GM18873 (cell line): ENCODE data around the gene VCL.
"Not testable (repeated sequence)": the region's sequence is repeated elsewhere in the genome, so short reads cannot be mapped to it uniquely, and the experiment has no call there.

Source experiments
- ATAC-seq: cut with Tn5 transposase; IDR thresholded peaks from one replicate; pipeline ENCODE4 v1.9.1; 2021; ENCODE audit warnings: mild to moderate bottlenecking, moderate library complexity, moderate number of reproducible peaks; ENCODE audit not compliant: unreplicated experiment, low FRiP score

VCL gene

DNA sequence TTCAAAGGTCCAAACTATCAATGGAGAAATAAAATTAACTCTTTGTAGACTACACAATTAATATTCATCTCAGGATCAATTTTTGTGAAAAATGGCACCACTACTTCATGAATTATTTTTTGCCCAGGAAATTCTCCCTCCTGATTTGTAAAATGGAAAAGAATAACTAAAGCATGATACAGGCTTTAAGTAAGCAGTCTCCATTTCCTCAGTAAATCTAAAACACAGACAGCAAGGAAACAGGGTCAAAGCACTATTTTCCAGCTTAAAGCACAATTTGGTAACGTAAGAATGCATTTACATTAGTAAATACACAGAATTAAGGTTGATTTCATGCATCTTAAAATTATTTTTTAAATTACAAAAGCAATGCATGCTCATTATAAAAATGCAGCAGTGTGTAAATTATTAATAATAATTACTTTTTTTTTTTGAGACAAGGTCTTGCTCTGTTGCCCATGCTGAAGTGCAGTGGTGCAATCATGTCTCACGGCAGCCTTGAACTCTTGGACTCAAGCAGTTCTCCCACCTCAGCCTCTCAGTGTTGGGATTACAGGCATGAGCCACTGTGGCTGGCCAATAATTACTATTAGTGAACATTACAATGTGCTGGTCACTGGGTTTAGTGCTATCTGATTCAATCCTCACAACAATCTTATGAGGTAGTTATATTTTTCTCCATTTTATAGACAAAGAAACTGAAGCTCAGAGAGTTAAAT lies 26.1 kb upstream of the VCL start:
- no peak for ATAC-seq

DNA sequence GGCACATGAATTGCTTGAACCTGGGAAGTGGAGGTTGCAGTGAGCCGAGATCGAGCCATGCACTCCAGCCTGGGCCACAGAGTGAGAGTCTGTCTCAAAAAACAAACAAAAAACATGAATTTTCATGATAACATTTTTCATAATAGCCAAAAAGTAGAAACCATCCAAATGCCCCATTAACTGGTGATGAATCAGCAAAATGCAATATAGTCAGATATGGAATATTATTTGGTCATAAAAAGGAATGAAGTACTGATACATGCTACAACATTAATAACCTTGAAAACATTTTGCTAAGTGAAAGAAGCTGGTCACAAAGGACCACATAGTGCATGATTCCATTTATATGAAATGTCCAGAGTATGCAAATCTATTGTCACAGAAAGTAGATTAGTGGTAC lies 24.5 kb upstream of the VCL start:
- ATAC-seq, result no peak

GRCh38 chr10:73974309-73974946 lies 23.5 kb upstream of the VCL start:
- no peak for ATAC-seq

DNA sequence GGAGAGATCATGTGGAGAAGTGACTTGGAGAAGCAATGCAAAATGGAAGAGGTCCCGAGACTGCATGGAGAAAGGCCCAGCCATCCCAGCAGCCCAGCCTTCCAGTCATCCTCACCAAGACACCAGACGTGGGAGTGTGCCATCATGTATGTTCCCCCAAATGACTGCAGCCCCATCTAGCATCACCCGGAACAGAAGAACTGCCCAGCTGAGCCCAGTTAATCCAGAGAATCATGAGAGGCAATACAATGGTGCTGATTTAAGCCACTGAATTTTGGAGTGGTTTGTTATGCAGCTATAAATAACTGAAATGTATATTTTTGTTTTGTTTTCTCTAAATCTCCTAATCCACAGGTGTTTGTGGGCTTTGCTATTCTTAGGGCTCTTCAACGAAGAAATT lies 22.5 kb upstream of the VCL start:
- ATAC-seq, result no peak

DNA sequence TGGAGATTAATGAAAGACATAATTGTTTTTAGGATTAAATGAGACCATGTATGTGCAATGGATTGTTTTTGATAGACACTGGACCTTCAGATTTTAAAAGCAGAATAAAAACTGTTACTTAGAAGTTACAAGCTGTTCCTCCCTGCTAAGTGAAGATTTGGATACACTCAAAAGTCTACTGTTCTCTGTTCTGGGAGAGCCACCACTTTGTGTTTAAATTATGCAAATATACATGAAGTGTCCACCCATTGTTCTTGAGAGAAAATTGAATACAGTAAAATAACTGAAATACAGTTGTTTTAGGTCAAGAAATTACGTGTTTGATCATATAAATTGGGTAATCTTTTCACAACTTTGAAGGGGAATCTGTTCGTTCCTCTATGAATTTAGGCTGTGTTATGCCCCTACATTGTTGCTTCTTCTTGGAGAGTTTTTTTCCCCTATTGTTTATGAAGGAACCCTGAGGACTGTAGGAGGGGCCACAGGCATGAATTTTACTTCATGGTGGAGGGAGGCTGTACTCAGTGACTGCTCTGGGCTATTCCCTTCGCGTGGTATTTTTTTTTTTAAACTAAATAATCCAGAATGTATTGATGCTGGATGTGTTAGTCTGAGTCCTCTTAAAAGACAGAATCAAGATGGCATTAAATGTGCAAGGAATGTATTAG lies 18.6 kb upstream of the VCL start:
- no peak for ATAC-seq

GRCh38 chr10:73979809-73980433 lies 18.0 kb upstream of the VCL start:
- ATAC-seq, result no peak

GRCh38 chr10:73981812-73982211 lies 16.1 kb upstream of the VCL start:
- no peak for ATAC-seq

DNA sequence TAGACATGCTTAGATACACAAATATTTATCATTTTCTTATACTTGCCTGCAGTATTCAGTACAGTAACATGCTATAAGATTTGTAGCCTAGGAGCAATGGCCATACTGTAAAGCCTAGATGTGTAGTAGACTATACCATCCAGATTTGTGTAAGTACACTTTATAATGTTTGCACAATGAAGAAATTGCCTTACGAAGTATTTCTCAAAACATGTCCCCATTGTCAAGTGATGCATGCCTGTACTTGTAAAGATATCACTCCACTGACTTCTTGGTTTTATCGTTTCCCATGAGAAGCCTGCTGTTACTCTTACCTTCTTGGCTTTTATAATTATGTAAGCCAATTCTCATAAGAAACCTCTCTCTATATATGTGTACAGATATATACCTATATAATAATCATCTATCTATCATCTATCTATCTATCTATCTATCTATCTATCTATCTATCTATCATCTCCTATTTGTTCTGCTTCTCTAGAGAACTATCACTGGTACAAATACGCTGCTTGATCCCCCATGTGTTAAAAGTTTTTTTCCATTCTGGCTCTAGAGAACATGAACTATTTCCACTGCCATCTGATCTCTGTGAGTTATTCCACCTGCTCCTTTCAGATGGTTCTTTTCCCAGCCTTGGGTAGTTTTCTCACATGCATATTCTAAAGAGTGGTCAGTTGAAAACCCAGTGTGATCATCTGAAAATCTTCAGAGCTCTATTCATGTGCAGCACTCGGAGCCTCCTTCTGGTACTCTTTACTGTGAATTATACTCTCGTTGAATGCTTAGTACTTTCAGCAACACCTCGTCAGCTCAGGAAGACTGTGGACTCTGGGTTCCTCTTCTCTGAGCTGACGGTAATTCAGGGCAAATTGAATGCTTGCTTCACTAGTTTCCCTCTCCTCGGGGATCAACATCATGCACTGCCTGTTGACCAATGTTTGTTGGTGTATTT lies 14.5 kb upstream of the VCL start:
- ATAC-seq, result no peak

DNA sequence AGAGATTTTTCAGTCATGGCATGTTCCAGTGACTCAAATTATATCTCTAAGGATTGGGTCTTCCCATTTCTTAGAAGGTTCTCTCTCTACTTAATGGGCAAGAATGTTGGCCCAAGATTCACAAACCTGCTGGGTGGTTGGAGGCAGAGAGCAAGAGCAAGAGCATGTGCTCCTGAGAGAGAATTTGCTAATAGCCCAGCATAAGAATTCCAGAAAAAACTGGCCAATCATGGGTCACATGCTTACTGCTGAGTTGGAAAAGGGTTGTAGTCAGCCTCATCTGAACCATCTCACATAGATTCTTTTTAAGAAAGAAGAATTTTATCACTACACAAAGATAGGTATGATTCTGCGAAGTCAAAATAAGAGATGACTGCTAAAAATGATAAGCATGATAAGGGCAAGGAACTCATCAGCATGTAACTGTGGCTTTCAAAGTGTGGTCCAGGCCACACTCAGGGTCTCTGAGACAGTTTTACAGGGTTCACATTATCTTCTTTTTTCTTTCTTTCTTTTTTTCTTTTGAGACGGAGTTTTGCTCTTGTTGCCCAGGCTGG lies 8.2 kb upstream of the VCL start:
- no peak for ATAC-seq

DNA sequence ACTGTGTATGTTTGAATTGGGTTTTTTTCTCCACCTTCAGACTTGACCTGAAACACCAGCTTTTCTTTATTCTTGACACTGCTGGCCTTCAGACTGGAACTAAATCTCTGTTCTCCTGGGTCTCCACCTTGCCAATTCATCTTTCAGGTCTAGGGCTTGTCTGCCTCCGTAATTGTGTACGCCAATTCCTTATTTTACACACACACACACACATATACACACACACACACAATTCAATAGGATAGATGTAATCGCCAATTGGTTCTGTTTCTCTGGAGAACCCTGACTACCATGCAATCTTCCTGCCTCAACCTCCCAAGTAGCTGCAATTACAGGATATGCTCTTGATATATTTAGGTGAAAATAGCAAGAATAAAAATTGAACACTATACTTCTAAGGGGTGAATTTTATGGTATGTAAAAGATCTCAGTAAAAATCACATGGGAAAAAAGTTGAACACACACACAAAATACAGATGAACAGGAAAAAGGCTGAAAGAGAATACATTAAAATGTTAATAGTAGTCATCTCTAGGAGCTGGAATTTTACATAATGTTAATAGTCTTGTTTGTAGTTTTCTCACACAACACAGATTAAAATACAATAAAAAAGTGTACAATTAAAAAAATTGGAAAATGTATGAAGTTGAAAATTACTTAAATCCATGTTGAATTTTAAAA lies 6.6 kb upstream of the VCL start:
- ATAC-seq, result no peak

DNA sequence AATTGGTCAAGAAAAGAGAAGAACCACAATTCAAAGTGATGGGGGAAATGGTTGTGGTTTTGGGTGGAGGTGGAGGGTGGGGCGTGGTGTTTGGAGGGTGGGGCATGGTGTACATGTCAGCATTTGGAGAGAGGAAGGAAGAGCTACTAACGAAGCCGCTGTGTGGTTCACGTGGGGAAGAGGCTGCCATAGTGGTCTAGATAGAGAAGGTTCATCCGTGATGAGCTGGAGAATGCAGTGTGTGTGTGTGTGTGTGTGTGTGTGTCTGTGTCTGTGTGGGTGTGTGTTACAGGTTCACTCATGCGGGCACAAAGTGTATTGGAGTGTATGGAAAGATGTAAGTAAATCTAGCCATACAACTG lies 6.1 kb upstream of the VCL start:
- ATAC-seq, result no peak

DNA sequence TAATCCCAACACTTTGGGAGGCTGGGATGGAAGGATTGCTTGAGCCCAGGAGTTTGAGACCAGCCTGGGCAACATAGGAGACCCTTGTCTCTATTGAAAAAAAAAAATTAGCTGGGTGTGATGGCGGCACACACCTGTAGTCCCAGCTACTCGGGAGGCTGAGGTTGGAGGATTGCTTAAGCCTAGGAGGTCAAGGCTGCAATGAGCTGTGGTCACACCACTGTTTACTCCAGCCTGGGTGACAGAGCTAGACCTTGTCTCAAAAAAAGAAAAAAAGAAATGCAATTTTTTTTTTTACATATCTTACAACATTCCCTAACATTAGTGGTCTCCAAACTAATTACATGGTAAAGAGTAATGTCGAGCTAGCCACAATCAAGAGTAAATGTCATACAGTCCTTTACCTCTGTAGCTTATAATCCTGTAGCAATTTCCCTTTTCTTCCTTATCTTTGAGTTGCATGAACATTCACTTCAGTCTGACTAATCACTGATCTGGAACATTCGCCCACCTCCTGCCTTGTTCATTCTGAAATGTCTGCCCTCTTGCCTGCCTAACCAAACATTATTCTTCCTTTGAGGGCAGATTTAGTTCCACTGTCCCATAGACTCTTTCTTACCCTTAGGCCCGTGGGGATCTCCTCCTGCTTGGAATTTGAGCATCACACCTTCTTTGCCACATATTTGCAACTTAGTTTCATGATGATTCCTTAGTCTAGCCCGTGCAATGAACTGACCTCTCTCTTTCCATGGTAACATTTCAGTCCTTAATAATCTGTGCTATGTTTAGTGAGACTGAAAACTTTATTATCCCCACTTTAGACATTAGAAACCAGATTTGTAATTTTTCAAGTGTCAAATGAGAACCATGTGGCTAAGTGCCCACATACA lies 4.8 kb upstream of the VCL start:
- ATAC-seq, result no peak

DNA sequence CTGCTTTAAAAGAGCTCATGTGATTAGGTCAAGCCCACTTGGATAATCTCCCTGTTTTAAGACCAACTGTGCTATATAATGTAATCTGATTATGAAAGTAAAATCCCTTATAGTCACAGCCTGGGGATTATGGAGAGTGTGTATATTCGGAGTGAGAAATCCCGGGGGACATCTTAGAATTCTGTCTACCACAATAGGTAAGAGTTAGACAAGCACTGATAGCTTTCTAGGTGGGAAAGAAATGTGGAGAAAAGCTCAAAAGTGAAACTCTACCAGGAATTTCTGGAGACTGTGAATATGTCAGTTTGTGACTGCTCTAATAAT lies 2.9 kb upstream of the VCL start:
- ATAC-seq, result no peak

DNA sequence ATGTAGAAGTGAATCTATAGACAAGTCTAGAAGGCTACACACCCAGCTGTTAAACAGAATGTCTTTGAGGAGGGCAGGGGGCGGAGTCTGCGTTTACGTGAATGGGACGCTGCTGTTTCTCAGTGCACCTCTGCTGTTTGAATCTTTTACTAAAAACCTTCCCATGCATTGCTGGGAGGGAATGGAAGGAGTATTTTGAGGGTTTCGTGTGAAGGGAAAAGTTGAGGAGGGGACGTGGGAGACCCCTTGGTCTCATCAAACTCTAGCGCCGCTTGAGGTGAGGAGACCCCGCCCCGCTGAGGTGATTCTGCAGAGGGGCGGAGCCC lies 492 bp upstream of the VCL start:
- peak; percentile 49 for ATAC-seq

DNA sequence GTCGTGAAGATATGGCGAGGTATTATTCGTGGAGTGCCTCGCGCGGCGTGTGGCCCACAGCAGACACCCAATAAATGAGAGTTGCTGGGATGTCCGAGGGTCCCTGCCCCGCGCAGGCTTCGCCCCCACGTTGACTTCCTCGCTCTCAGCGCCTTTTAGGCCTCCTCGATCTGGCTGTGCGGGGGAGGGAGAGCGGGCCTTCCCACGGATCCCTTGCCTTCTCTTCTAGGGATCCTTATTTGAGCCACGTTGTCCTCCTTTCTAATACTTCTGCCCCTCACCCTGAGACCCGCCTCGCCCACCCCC lies 660 bp downstream of the VCL start:
- no peak for ATAC-seq

DNA sequence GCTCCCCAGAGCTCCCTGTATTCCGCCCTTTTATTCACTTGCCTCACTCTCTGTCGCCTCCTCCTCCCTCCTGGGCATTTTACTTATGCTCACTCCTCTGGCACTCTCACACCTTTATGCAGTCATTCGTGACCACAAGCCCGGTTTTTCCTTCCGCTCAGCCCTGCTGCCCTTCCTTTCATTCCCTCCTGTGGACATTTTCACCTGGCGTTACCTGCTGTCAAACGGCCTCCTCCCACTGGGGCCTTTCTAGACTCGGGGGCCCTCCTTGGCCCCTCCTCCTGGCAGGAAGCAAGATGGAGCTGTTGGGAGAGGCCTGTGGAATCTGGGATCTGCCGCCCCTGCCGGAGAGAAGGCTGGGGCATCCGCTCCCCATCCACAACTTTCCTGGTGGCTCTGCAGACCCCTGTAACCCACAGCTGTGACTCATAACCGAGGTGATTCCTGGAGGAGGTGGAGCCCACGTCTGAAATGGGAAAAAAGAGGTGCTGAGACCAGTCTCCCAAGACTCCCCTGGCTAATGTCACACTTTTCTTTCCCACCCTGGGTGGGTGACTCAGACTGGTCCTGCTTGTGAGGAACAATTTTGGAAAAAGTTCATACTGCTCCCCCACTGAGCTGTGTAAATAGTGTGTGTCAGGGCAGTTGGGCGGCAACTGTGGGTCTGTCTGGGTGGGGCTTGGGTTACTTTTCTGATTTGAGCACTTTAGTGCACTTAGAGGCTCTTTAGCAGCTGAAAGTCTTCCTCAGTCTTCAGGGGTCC lies 1.2 kb downstream of the VCL start:
- ATAC-seq, result no peak

GRCh38 chr10:73999703-74000102 lies 1.8 kb downstream of the VCL start:
- no peak for ATAC-seq

DNA sequence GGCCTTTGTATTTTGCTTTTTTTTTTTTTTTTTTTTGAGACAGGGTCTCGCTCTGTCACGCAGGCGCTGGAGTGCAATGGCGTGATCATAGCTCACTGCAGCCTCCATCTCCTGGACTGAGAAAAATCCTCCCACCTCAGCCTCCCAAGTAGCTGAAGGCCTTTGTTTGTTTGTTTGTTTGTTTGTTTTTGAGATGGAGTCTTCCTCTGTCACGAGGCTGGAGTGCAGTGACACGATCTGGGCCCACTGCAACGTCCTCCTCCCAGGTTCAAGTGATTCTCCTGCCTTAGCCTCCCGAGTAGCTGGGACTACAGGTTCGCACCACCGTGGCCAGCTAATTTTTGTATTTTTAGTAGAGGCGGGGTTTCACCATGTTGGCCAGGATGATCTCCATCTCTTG lies 2.3 kb downstream of the VCL start:
- ATAC-seq, result not testable (repeated sequence)
